NCI-H526 (cell line): ENCODE results near the gene FOSB.

Experiments used
- DNase-seq, 2 experiments: peaks; one replicate each; lab custom pipeline; 2025; lab: John Stamatoyannopoulos, UW

Gene FOSB

DNA sequence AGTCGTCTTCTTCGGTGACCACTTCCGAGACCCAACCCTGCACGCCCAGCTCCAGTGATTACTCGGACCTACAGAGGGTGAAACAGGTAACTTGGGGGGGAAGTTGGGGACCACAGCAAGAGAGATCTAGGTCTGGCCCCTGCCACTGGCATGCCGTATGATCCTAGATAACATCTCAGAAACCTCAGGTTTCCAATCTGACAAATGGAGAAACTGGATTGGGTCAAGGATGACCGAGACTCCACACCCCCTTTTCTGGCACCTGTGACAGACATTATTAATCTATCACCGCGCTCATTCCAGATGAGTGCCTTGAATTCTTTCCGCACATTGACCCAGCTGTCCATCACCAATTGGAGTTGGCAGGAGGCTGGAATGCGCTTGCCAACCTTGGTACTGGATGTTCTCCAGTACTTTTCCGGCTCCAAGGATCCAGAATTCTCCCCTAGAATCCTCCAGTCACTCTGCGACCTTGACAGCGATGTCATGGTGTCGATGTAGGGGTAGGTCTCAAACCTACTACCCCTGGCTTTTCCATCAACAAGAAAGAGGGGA lies 56.9 kb downstream of the FOSB start:
- DNase-seq: no peak
